ENCODE measurements around the gene LATS2.

LATS2 gene

DNA sequence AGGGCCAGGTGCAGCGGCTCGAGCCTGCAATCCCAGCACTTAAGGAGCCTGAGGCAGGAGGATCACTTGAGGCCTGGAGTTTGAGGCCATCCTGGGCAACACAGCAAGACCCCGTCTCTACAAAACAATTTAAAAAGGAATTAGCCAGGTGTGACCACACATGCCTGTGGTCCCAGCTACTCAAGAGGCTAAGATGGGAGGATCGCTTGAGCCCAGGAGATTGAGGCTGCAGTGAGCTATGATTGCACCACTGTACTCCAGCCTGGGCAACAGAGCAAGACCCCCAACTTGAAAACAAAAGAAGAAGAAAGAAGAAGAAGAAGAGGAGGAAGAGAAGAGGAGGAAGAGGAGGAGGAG lies 47.7 kb downstream of the LATS2 start:
- DNase-seq = no peak

DNA sequence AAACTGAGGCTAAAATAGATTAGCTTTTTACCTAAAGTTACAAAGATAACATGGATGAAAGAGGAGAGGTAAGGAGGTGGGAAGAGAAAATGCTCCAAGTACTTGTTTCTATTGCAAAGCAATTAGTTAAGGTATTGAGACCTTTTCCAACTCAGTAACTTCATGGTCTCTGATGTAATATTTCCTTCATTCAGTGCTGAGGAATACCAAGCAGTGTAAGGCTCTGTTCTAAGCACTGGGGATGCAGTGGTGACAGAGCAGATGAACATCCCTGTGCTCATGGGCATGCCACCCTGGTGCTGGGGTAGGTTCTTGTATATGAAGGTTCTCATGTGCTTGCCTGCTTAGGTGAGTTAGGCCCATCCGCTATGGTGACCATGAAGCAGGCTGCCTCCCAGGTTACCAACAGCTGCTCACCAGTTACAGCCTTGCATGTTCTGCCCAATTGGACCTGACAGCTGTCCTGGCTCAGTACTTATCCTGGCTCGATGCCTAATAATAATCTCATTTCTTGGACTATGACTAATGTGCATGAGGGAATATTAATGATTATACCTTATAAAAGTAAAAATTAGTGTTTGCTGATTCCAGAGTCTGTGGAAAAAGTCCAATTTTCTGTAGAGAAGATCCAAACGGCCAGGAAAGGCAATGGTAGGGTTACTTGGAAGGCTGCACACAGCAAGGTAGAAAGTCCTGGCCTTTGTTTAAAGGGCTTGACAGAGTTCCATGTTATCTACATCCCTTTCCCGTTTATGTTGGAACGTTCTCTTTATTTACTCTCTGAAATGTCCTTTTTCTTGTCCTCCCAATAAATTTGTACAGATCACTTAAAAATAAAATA lies 48.3 kb downstream of the LATS2 start:
- no peak for DNase-seq

DNA sequence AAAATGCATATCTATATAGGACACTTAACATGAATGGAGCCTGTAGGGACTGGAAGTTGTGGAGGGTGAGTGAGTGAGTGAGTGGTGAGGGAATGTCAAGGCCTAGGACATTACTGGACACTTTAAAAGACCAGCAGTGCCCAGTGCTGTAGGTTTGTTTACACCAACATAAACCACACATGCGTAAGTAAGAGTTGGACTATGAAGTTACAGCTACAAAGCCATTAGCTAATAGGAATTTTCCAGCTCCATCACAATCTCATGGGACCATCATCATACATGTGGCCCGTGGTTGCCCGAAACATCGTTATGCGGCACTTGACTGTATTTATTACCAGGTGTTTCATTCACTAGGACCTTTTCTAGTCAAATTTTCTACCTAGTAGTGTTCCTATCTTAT lies 49.2 kb downstream of the LATS2 start:
- no peak for DNase-seq

DNA sequence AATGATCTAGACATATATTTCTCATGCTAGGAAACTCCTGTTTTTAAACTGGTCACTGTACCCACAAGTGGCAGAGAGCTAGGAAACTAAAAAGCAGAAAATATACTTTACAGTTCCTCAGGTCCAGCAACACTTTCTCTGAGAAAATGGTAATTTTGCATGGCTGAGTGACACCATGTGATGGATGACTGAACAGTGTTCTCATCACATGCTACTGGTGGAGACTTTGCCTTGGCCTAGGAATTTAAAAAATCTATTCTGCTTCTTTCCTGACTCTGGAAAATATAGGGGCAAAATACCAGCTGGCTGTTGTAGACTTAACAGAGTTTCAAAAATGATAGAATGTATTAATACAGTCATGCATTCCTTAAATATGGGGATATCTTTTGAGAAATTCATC lies 50.0 kb downstream of the LATS2 start:
- DNase-seq = no peak

- no peak for DNase-seq
Observed at GRCh38 chr13:21010621-21011020, 50.8 kb downstream of the LATS2 start.

- no peak for DNase-seq
Observed at GRCh38 chr13:21009036-21009435, 52.4 kb downstream of the LATS2 start.

- no peak for DNase-seq
Observed at GRCh38 chr13:21008026-21008425, 53.4 kb downstream of the LATS2 start.

DNA sequence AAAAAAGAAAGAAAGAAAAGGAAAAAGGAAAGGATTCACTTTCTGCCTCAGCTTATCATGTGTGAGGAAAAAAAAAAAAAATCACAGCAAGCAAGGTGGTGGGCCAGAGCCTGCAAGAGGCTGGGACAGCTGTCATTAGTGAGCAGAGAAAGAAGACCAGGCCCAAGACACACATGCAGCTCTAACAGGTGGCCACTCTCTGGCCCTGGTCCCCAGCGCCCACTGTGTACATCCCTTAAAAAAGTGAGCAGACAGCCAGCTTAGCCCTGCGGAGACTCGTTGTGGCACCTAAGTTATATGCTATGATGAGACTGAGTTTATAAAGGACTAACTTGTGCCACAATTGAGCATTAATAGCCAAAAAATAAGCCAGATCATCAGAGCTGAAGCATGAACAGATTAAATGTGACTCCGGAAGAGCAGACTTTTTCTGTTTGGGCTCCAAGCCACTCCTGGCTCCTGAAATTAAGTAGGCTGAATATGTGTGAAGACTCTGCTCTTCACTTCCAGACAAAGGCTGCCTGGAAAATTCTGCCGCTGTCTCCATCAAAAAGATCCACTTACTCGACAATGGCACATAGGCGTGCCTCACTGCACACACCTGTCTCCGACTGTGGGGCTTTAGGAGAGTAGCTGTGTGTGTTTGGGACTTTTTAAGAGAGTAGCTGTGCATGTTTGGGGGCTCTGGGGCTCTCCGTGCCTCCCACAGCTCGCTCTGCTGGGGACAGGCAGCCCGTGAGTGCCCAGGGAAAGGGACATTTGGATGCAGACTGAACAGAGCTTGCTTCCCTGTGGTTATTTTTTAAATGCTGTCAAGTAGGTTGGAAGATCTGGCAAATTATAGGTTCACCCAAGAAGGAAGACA lies 55.0 kb downstream of the LATS2 start:
- no peak for DNase-seq

DNA sequence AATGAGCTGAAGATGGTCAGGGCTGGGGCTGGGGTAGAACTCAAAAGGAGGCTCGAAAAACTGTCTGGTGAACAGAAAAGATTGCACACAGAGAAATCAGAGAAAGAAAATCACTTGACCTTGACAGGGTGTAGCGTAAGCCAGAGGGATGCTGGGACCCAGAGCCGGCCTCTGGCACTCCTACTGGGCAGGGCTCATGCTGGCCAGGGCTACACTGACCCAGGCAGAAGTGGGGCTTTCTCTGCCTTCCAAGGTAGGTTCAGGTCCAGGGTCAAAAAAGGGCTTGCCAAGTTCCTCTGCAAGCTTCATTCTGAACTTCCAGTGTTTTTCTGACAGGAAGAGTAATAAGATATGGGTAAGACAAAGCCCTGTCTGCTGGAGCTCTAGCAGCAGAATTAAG lies 56.2 kb downstream of the LATS2 start:
- no peak for DNase-seq

- DNase-seq = no peak
Observed at GRCh38 chr13:21001471-21001870, 59.9 kb downstream of the LATS2 start.

DNA sequence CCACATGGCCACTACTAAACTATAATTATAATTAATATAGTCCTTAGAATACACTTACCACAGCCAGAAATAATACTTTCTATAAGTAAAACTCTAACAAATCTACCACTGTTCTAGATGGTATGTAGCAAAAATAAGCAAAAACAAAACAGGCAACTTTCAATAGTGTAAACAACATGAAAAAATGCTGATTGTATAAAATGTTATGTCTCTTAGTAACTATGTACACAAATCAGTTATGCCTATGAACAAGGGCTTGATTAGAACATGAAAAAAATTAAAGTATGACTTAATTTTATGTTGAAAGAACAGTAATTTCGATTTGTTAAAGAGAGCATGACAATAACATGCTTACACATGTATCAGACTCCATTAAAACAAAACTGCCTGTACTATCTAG lies 60.7 kb downstream of the LATS2 start:
- DNase-seq = no peak

GRCh38 chr13:20998649-20999415 lies 62.6 kb downstream of the LATS2 start:
- no peak for DNase-seq

- DNase-seq = no peak
Observed at GRCh38 chr13:20997301-20998161, 63.9 kb downstream of the LATS2 start.

GRCh38 chr13:20995245-20995838 lies 66.0 kb downstream of the LATS2 start:
- no peak for DNase-seq

GRCh38 chr13:20994441-20994821 lies 67.0 kb downstream of the LATS2 start:
- DNase-seq = no peak

DNA sequence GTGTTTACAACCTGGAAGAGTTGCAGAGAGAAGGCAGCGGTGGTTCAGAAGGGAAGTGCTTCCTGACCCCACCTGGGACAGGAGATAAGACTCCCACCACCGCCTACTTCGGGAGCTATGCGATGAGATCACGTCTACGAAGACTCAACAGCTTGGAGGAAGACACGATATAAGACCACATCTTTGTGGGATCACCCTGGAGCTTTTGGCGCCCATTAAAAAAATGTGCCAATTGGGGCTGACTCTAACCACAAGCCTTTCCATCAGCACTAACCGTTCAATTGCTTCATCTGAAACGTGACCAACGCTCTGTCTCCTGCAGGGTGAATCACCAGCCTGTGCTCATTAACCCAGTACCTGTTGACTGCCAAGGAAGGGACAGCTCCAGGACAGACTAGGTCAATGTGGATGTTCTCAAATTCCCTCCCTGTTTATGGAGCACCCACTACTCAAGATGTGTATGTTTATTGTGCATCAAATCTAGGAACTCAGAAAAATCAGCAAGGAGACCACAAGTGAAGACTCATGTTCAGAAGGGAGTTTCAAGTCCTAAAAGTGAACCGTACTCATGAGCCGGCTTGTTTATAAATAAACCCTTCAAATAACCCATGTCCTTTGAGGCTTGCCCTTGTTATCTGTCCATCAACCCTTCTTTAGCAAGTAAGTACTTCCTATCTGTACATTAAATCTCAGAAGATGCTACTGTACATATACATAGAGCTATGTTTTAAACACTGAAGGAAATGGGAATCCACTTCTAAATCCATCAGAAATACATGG lies 67.5 kb downstream of the LATS2 start:
- no peak for DNase-seq

GRCh38 chr13:20993211-20993610 lies 68.2 kb downstream of the LATS2 start:
- no peak for DNase-seq

- no peak for DNase-seq
Observed at GRCh38 chr13:20991741-20992520, 69.5 kb downstream of the LATS2 start.

- no peak for DNase-seq
Observed at GRCh38 chr13:20990910-20991525, 70.4 kb downstream of the LATS2 start.

Measured in stimulated activated naive CD4-positive, alpha-beta T cell treated with Interleukin-2 at 50 U/mL for 16 hours (primary cell).